Measurements from ENCODE around the gene CRTC2.
"Not testable (repeated sequence)": the region's sequence is repeated elsewhere in the genome, so short reads cannot be mapped to it uniquely, and the experiment has no call there.

The CRTC2 gene

GRCh38 chr1:153921080-153921802 lies 37.2 kb downstream of the CRTC2 start:
- no peak for TF ChIP-seq CTCF (IDR thresholded peaks at IDR 0.05; ENCODE audit: control insufficient read depth, insufficient read depth, low read depth, low read length, missing control alignments)
- peak overlapping the region; percentile 82 for H3K4me3 ChIP-seq (ENCODE audit: control insufficient read depth, low read depth, low read length)
- no peak for DNase-seq (ENCODE audit: low read depth)

DNA sequence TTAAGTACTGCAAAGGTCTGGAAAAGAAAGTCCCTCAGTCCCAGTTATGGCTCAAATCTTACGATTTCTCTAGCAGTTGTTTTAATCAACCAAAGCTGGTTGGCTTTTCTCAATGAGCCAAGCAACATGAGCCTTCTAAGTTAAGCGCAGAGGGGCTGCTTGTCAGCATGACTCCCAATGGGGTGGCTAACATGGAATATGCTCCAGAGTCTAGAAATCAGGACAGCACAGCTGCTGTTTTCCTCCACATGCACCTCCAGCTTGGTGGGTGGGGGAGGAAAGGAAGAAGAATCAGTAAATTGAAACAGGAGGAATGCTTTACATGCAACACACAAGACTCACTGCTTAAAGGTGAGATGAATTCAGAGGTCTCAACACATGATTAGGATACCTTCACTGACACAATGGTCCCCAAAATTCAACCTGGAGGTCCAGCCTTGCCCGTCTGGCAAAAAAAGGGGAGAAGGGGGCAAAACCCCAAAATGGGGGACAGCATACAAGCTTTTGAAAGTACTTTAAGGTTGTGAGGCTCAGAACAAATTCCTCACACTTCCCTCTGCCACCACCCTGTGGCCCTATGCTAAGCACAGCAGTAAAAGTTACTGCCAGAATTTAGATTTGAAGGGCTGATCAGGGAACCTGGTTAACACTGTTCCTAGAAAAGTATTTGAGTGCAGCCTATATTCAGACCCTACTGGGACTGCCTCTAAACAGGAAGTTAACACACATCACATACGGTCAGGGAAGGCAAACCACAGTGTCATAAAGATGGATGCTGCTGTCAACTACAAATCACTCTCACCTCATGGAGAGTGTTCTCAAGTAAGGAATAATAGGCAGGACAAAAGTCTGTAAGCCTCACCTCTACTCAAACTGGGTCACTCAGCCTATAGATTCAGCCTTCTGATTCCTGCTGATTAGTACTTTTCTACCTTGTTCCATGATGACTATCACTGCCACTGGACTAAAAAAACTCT lies 38.2 kb downstream of the CRTC2 start:
- TF ChIP-seq CTCF (IDR thresholded peaks at IDR 0.05; ENCODE audit: control insufficient read depth, insufficient read depth, low read depth, low read length, missing control alignments): peak; percentile 44
- no peak for DNase-seq (ENCODE audit: low read depth)
- no peak overlapping the region for H3K4me3 ChIP-seq (ENCODE audit: control insufficient read depth, low read depth, low read length)

GRCh38 chr1:153916297-153916696 lies 42.1 kb downstream of the CRTC2 start:
- no peak overlapping the region for H3K4me3 ChIP-seq (ENCODE audit: control insufficient read depth, low read depth, low read length)
- TF ChIP-seq CTCF (IDR thresholded peaks at IDR 0.05; ENCODE audit: control insufficient read depth, insufficient read depth, low read depth, low read length, missing control alignments): no peak
- DNase-seq (ENCODE audit: low read depth): no peak

GRCh38 chr1:153912349-153912748 lies 46.1 kb downstream of the CRTC2 start:
- no peak for DNase-seq (ENCODE audit: low read depth)
- H3K4me3 ChIP-seq (ENCODE audit: control insufficient read depth, low read depth, low read length): no peak overlapping the region
- no peak for TF ChIP-seq CTCF (IDR thresholded peaks at IDR 0.05; ENCODE audit: control insufficient read depth, insufficient read depth, low read depth, low read length, missing control alignments)

DNA sequence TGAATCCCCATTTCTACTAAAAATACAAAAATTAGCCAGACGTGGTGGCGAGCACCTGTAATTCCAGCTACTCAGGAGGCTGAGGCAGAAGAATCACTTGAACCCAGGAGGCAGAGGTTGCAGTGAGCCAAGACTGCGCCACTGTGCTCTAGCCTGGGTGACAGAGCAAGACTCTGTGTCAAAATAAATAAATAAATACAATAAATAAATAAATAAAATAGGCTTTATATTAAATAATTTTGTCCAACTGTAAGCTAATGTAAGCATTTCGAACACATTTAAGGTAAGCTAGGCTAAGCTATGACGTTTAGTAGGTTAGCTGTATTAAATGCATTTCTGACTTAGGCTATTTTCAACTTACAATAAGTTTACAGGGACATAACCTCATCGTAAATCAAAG lies 47.9 kb downstream of the CRTC2 start:
- not testable (repeated sequence) for H3K4me3 ChIP-seq (ENCODE audit: control insufficient read depth, low read depth, low read length); DNase-seq (ENCODE audit: low read depth)

DNA sequence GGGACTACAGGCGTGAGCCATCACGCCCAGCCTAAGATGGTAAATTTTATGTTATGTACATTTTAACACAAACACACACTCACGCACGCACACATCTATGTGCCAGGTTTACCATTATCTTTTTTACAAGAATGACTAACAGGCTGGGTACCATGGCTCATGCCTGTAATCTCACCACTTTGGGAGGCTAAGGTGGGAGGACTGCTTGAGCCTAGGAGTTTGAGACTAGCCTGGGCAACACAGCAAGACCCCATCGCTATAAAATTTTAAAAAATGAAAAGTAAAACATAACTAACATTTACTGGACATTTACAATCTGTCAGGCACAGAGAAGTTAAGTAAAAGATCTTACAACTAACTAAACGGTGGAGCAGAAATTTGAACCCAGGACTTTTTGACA lies 50.3 kb downstream of the CRTC2 start:
- TF ChIP-seq CTCF (IDR thresholded peaks at IDR 0.05; ENCODE audit: control insufficient read depth, insufficient read depth, low read depth, low read length, missing control alignments): no peak
- no peak for DNase-seq (ENCODE audit: low read depth)
- no peak overlapping the region for H3K4me3 ChIP-seq (ENCODE audit: control insufficient read depth, low read depth, low read length)

- TF ChIP-seq CTCF (IDR thresholded peaks at IDR 0.05; ENCODE audit: control insufficient read depth, insufficient read depth, low read depth, low read length, missing control alignments): no peak
- DNase-seq (ENCODE audit: low read depth): no peak
- no peak overlapping the region for H3K4me3 ChIP-seq (ENCODE audit: control insufficient read depth, low read depth, low read length)
These were observed 51.3 kb downstream of the CRTC2 start for GRCh38 chr1:153907134-153907533.

All from AG09309 (cell line).